Neural crest cell (in vitro differentiated cells): Measurements from ENCODE around the gene ZNF528. TPM values are rescaled to one million over a fixed set of nuclear protein-coding genes. Genes with fewer than 3 reads are reported as not detected.

Source experiments
- DNase-seq: peaks from one replicate; pipeline ENCODE4 v3.0.0; 2021; ENCODE audit warnings: low read depth, mixed read lengths, low spot score
- H3K27ac Mint-ChIP-seq: one replicate; pipeline ENCODE4 v1.8.0; 2021; ENCODE audit warnings: mild to moderate bottlenecking, mixed read lengths; ENCODE audit not compliant: unreplicated experiment
- H3K27me3 Mint-ChIP-seq: 2 replicates; pipeline ENCODE4 v1.8.0; 2021; ENCODE audit warnings: low read depth, mild to moderate bottlenecking, mixed read lengths
- H3K36me3 Mint-ChIP-seq: 2 replicates; pipeline ENCODE4 v1.8.0; 2021; ENCODE audit warnings: low read depth, mild to moderate bottlenecking, mixed read lengths
- H3K4me1 Mint-ChIP-seq: 2 replicates; pipeline ENCODE4 v1.8.0; 2021; ENCODE audit warnings: mixed read lengths
- H3K4me3 Mint-ChIP-seq: one replicate; pipeline ENCODE4 v1.8.0; 2021; ENCODE audit warnings: mild to moderate bottlenecking, mixed read lengths
- H3K9me3 Mint-ChIP-seq: 2 replicates; pipeline ENCODE4 v1.8.0; 2021; ENCODE audit warnings: mixed read lengths
- CTCF ChIP-seq: fragments of 200-600 bp; sonication (generic); conservative IDR thresholded peaks from 2 replicates; pipeline ENCODE4 v1.5.0; 2021; ENCODE audit warnings: antibody characterized with exemption, mild to moderate bottlenecking
- total RNA-seq: library from RNA; stranded (reverse); gene quantifications from 2 replicates; pipeline ENCODE4 v1.2.1, GENCODE V29; 2021

ZNF528 gene
- total RNA-seq, 1 donor from 2014 or later = 8.3 TPM

GRCh38 chr19:52391135-52391534 lies 6.5 kb upstream of the ZNF528 start:
- peaks cover 27% of the 10 kb centered on the region for H3K36me3 Mint-ChIP-seq
- H3K27ac Mint-ChIP-seq = no peak overlapping the region
- no peak for DNase-seq
- TF ChIP-seq CTCF = no peak
- H3K27me3 Mint-ChIP-seq = no peaks in the 10 kb centered on the region
- peaks cover 13% of the 10 kb centered on the region for H3K9me3 Mint-ChIP-seq
- no peaks in the 10 kb centered on the region for H3K4me1 Mint-ChIP-seq
- no peak overlapping the region for H3K4me3 Mint-ChIP-seq

GRCh38 chr19:52398081-52398441 lies 412 bp downstream of the ZNF528 start:
- H3K4me3 Mint-ChIP-seq = no peak overlapping the region

GRCh38 chr19:52410276-52410675 lies 12.6 kb downstream of the ZNF528 start:
- H3K27me3 Mint-ChIP-seq = no peaks in the 10 kb centered on the region
- H3K36me3 Mint-ChIP-seq = peaks cover 16% of the 10 kb centered on the region
- peaks cover 11% of the 10 kb centered on the region for H3K9me3 Mint-ChIP-seq

More at GRCh38 chr19:52398081-52398441, 412 bp downstream of the ZNF528 start:
- Mint-ChIP-seq H3K36me3 (peaks cover 10% of the 10 kb centered on the region), H3K27me3 (no peaks in the 10 kb centered on the region), H3K9me3 (peaks cover 7% of the 10 kb centered on the region), H3K27ac (no peak overlapping the region), H3K4me1 (no peaks in the 10 kb centered on the region)
- TF ChIP-seq CTCF = no peak
- DNase-seq = no peak

GRCh38 chr19:52415711-52416110 lies 18.1 kb downstream of the ZNF528 start:
- Mint-ChIP-seq H3K9me3 (peaks cover 28% of the 10 kb centered on the region), H3K27me3 (no peaks in the 10 kb centered on the region), H3K27ac (no peak overlapping the region), H3K4me1 (no peaks in the 10 kb centered on the region), H3K4me3 (no peak overlapping the region), H3K36me3 (peaks cover 23% of the 10 kb centered on the region)
- no peak for TF ChIP-seq CTCF
- DNase-seq = no peak

More at GRCh38 chr19:52410276-52410675, 12.6 kb downstream of the ZNF528 start:
- H3K4me1 Mint-ChIP-seq = no peaks in the 10 kb centered on the region
- DNase-seq = no peak
- TF ChIP-seq CTCF = no peak
- H3K27ac Mint-ChIP-seq = no peak overlapping the region
- H3K4me3 Mint-ChIP-seq = no peak overlapping the region

- Mint-ChIP-seq H3K4me1 (no peaks in the 10 kb centered on the region), H3K27me3 (no peaks in the 10 kb centered on the region), H3K27ac (no peak within 1 kb of the TSS), H3K9me3 (peaks cover 18% of the 10 kb centered on the region), H3K4me3 (no peak within 1 kb of the TSS), H3K36me3 (peaks cover 10% of the 10 kb centered on the region)
- DNase-seq = no peak
- no peak for TF ChIP-seq CTCF
Observed at GRCh38 chr19:52428937-52429336, 31.3 kb downstream of the ZNF528 start, which contains the start of gene ZNF534. TSS of gene ZNF534 (plus strand) at chr19:52429148. CDS start at chr19:52431475, 2,327 bp downstream.

GRCh38 chr19:52442179-52442578 lies 44.5 kb downstream of the ZNF528 start:
- Mint-ChIP-seq H3K27ac (no peak overlapping the region), H3K9me3 (peaks cover 27% of the 10 kb centered on the region), H3K27me3 (no peaks in the 10 kb centered on the region), H3K4me1 (no peaks in the 10 kb centered on the region), H3K4me3 (no peak overlapping the region), H3K36me3 (peaks cover 13% of the 10 kb centered on the region)
- TF ChIP-seq CTCF = no peak
- DNase-seq = no peak
